Spinal cord (tissue), 10 donors: ENCODE data around the gene OR51G1. TPM values are rescaled to one million over a fixed set of nuclear protein-coding genes. Genes with fewer than 3 reads are reported as not detected.
"Not testable (repeated sequence)": the region's sequence is repeated elsewhere in the genome, so short reads cannot be mapped to it uniquely, and the experiment has no call there.

ENCODE experiments used
- DNase-seq, 6 donors: peaks; one replicate each; pipeline versions ENCODE4 v3.0.0 to v3.0.0-alpha.2; 2013 to 2015; ENCODE audit warnings: low spot score in 6 of 6, low read depth in 4 of 6
- H3K27ac ChIP-seq: one replicate; pipeline ENCODE4 v1.5.1; 2013; ENCODE audit warnings: low read depth, low read length, control low read depth
- H3K27me3 ChIP-seq: one replicate; pipeline ENCODE4 v1.6.1; 2013; ENCODE audit warnings: low read length; ENCODE audit not compliant: control insufficient read depth, insufficient read depth
- H3K36me3 ChIP-seq: one replicate; pipeline ENCODE4 v1.6.1; 2013; ENCODE audit warnings: low read length; ENCODE audit not compliant: control insufficient read depth, insufficient read depth
- H3K4me1 ChIP-seq: one replicate; pipeline ENCODE4 v1.6.1; 2013; ENCODE audit warnings: low read length; ENCODE audit not compliant: control insufficient read depth, insufficient read depth
- H3K4me3 ChIP-seq: one replicate; pipeline ENCODE4 v1.5.1; 2013; ENCODE audit warnings: low read depth, low read length, control low read depth
- H3K9me3 ChIP-seq: one replicate; pipeline ENCODE4 v1.6.1; 2013; ENCODE audit warnings: low read length; ENCODE audit not compliant: control insufficient read depth, insufficient read depth
- WGBS: methylation state at CpG from one replicate; pipeline ENCODE4 v1.1.5; 2013; ENCODE audit warnings: missing lambda C conversion rate; ENCODE audit not compliant: insufficient coverage; 5-methylcytosine and 5-hydroxymethylcytosine counted together
- long read RNA-seq, 4 donors: transcript quantifications; one replicate each; lab custom pipeline, GENCODE V29; 2026
- polyA plus RNA-seq, 2 donors: library from polyadenylated mRNA; unstranded; fragments of 120-200 nt; gene quantifications; one replicate each; pipeline ENCODE4 v1.2.1, GENCODE V29; 2013; ENCODE audit not compliant: insufficient read length in 2 of 2
- total RNA-seq, 2 donors: library from RNA; depleted of rRNA in 1 of 2; stranded (reverse); fragments of 120-200 nt in 1 of 2; fragments of >200 nt in 1 of 2; gene quantifications; one replicate each; pipeline versions ENCODE4 v1.2.3 to v1.2.4, GENCODE V29; 2013 to 2014
- donor health status: healthy.

Gene OR51G1
- not detected for total RNA-seq
- not detected for polyA plus RNA-seq
- long read RNA-seq, donor 1: 0 reads
- long read RNA-seq, donor 2: 0 reads
- long read RNA-seq, donor 3: 0 reads
- long read RNA-seq, donor 4: 0 reads

- 100% methylated on average over 1 of the region's 1 CpG for WGBS
- DNase-seq: no peak
These were observed at the start of gene OR51G1 for GRCh38 chr11:4924239-4924638. TSS of gene OR51G1 (minus strand) at chr11:4924339. CDS start at chr11:4924339, 0 bp downstream.

GRCh38 chr11:4962816-4963215, 38.7 kb upstream of the OR51G1 start:
- WGBS: no CpG with 5 or more reads among the region's 1 CpG
- no peak overlapping the region for H3K27ac ChIP-seq
- peak in 2 of 6 donors; percentile 1 to 62 for DNase-seq
- no peaks in the 10 kb centered on the region for H3K36me3 ChIP-seq
- no peaks in the 10 kb centered on the region for H3K9me3 ChIP-seq
- no peaks in the 10 kb centered on the region for H3K27me3 ChIP-seq
- H3K4me1 ChIP-seq: no peaks in the 10 kb centered on the region
- no peak overlapping the region for H3K4me3 ChIP-seq

More at GRCh38 chr11:4924239-4924638, at the start of gene OR51G1:
- Histone ChIP-seq H3K27me3 (no peaks in the 10 kb centered on the region), H3K36me3 (no peaks in the 10 kb centered on the region), H3K4me3 (no peak within 1 kb of the TSS), H3K9me3 (no peaks in the 10 kb centered on the region), H3K27ac (no peak within 1 kb of the TSS), H3K4me1 (no peaks in the 10 kb centered on the region)

GRCh38 chr11:4960877-4961276, 36.7 kb upstream of the OR51G1 start:
- H3K36me3 ChIP-seq: no peaks in the 10 kb centered on the region
- no peak for DNase-seq
- no peaks in the 10 kb centered on the region for H3K9me3 ChIP-seq
- 86% methylated on average over 1 of the region's 3 CpGs for WGBS
- H3K4me1 ChIP-seq: no peaks in the 10 kb centered on the region
- H3K4me3 ChIP-seq: no peak overlapping the region
- H3K27ac ChIP-seq: no peak overlapping the region
- no peaks in the 10 kb centered on the region for H3K27me3 ChIP-seq

GRCh38 chr11:4957396-4957795, 33.3 kb upstream of the OR51G1 start:
- Histone ChIP-seq H3K4me3 (no peak overlapping the region), H3K4me1 (no peaks in the 10 kb centered on the region), H3K27me3 (no peaks in the 10 kb centered on the region), H3K36me3 (no peaks in the 10 kb centered on the region), H3K9me3 (no peaks in the 10 kb centered on the region), H3K27ac (no peak overlapping the region)
- DNase-seq: no peak
- 61% methylated on average over 2 of the region's 4 CpGs for WGBS

GRCh38 chr11:4955613-4956012, 31.5 kb upstream of the OR51G1 start, which contains the start of gene OR51A2:
TSS of gene OR51A2 (minus strand) at chr11:4955713. CDS start at chr11:4955713, 0 bp downstream.
- not testable (repeated sequence) for H3K27ac ChIP-seq, H3K27me3 ChIP-seq, H3K9me3 ChIP-seq, H3K4me1 ChIP-seq, H3K4me3 ChIP-seq, H3K36me3 ChIP-seq, DNase-seq
- no CpG with 5 or more reads among the region's 2 CpGs for WGBS

GRCh38 chr11:4947505-4947904, 23.4 kb upstream of the OR51G1 start, which contains the start of gene OR51A4:
TSS of gene OR51A4 (minus strand) at chr11:4947605. CDS start at chr11:4947100, 505 bp downstream.
- no peak for DNase-seq
- no peak within 1 kb of the TSS for H3K4me3 ChIP-seq
- H3K27ac ChIP-seq: no peak within 1 kb of the TSS
- no peaks in the 10 kb centered on the region for H3K9me3 ChIP-seq
- no peaks in the 10 kb centered on the region for H3K27me3 ChIP-seq
- no peaks in the 10 kb centered on the region for H3K36me3 ChIP-seq
- no peaks in the 10 kb centered on the region for H3K4me1 ChIP-seq

GRCh38 chr11:4936745-4937144, 12.6 kb upstream of the OR51G1 start:
- H3K27ac ChIP-seq: no peak overlapping the region
- H3K27me3 ChIP-seq: no peaks in the 10 kb centered on the region
- H3K4me1 ChIP-seq: no peaks in the 10 kb centered on the region
- no peak overlapping the region for H3K4me3 ChIP-seq
- H3K9me3 ChIP-seq: no peaks in the 10 kb centered on the region
- DNase-seq: no peak
- no peaks in the 10 kb centered on the region for H3K36me3 ChIP-seq
- no CpG with 5 or more reads among the region's 3 CpGs for WGBS

GRCh38 chr11:4932751-4933150, 8.6 kb upstream of the OR51G1 start:
- 80% methylated on average over 1 of the region's 4 CpGs for WGBS
- no peaks in the 10 kb centered on the region for H3K9me3 ChIP-seq
- no peak overlapping the region for H3K27ac ChIP-seq
- H3K4me1 ChIP-seq: no peaks in the 10 kb centered on the region
- no peak overlapping the region for H3K4me3 ChIP-seq
- no peaks in the 10 kb centered on the region for H3K27me3 ChIP-seq
- H3K36me3 ChIP-seq: no peaks in the 10 kb centered on the region
- no peak for DNase-seq

GRCh38 chr11:4926608-4927007, 2.5 kb upstream of the OR51G1 start:
- DNase-seq: no peak
- no peaks in the 10 kb centered on the region for H3K9me3 ChIP-seq
- H3K27me3 ChIP-seq: no peaks in the 10 kb centered on the region
- no peaks in the 10 kb centered on the region for H3K4me1 ChIP-seq
- no peaks in the 10 kb centered on the region for H3K36me3 ChIP-seq
- H3K4me3 ChIP-seq: no peak overlapping the region
- H3K27ac ChIP-seq: no peak overlapping the region

- Histone ChIP-seq H3K4me3 (no peak overlapping the region), H3K27me3 (no peaks in the 10 kb centered on the region), H3K36me3 (no peaks in the 10 kb centered on the region), H3K9me3 (no peaks in the 10 kb centered on the region), H3K27ac (no peak overlapping the region), H3K4me1 (no peaks in the 10 kb centered on the region)
- WGBS: no CpG with 5 or more reads among the region's 1 CpG
- DNase-seq: no peak
These were observed 1.8 kb downstream of the OR51G1 start for GRCh38 chr11:4922304-4922703.
